Measurements from ENCODE around the gene AHRR. TPM values are rescaled to one million over a fixed set of nuclear protein-coding genes. Genes with fewer than 3 reads are reported as not detected.
A peak's percentile ranks its signal among the peaks of the same experiment; 100 is the strongest.
"Not testable (repeated sequence)": the region's sequence is repeated elsewhere in the genome, so short reads cannot be mapped to it uniquely, and the experiment has no call there.

The AHRR gene
- total RNA-seq, 2 donors from 2014 or later: 0.80 to 4.4 TPM

DNA sequence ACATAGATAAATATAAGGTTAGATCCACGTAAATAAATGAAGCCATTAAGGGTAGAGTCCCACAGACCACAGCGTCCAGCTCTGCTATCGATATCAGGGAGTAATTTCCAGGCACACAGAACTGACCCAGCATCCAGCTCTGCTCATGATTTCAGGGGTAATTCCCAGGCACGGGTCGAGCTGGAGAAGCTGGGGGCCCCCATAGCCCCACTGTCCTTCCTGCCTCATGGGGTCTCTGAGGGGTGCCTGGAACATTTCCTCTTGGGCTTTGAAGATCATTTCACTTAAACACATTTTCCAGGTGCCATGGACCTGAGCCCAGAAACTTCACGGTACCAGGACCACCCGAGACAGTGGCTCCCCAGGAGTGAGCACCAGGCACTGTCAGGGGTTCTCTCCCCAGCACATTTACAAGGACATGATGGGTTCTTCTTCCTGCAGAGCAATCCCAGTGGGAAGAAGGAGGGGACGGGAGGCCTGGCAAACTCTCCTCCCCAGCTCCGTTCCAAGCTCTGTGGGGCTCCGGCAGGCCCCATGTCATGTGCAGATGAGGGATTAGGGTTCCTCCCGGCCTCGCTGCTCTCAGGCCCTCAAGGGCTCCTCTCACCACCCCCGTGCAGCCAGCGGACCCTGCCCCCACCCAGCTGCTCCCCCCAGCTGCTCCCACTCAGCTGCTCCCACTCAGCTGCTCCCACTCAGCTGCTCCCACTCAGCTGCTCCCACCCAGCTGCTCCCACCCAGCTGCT lies 23.4 kb upstream of the AHRR start:
- H3K27me3 Mint-ChIP-seq; H3K9me3 ChIP-seq (ENCODE audit: control insufficient read depth, low read length, poor library complexity, severe bottlenecking); DNase-seq; H3K36me3 Mint-ChIP-seq (ENCODE audit: low read depth); H3K4me3 Mint-ChIP-seq; ATAC-seq: not testable (repeated sequence)
- Mint-ChIP-seq H3K27ac (peak overlapping the region; percentile 51), H3K4me1 (peaks cover 28% of the 10 kb centered on the region)

DNA sequence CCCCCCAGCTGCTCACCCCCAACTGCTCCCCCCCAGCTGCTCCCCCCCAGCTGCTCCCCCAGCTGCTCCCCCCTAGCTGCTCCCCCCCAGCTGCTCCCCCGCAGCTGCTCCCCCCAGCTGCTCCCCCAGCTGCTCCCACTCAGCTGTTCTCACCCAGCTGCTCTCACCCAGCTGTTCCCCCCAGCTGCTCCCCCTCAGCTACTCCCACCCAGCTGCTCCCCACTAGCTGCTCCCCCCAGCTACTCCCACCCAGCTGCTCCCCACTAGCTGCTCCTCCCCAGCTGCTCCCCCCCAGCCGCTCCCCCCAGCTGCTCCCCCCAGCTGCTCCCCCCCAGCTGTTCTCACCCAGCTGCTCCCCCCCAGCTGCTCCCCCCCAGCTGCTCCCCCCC lies 22.8 kb upstream of the AHRR start:
- H3K4me1 Mint-ChIP-seq: peaks cover 28% of the 10 kb centered on the region
- no peaks in the 10 kb centered on the region for H3K36me3 Mint-ChIP-seq (ENCODE audit: low read depth)
- H3K9me3 ChIP-seq (ENCODE audit: control insufficient read depth, low read length, poor library complexity, severe bottlenecking): no peaks in the 10 kb centered on the region
- no peaks in the 10 kb centered on the region for H3K27me3 Mint-ChIP-seq
- no peak overlapping the region for H3K27ac Mint-ChIP-seq
- DNase-seq (no peak), ATAC-seq (no peak)
- no peak overlapping the region for H3K4me3 Mint-ChIP-seq

DNA sequence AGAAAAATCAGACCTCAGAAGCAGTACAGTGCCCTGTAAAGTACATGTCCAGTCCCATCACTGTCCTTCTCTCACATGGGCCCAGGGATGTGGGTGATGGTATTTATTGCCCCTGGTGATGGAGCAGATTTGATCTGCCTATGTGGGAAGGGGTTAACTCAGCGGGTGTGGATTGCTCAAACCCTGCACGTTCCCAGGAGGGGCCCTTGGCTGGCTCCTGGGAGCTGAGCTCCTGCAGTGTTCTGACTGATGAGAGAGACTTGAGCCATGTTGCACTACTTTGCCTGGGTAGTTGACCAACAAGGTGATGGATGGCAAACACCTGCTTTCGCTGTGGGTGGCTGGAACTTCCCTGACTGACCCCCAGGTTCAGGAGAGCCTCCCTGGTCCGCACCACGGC lies 21.6 kb upstream of the AHRR start:
- DNase-seq; ATAC-seq; H3K4me3 Mint-ChIP-seq; H3K27me3 Mint-ChIP-seq; H3K9me3 ChIP-seq (ENCODE audit: control insufficient read depth, low read length, poor library complexity, severe bottlenecking); H3K36me3 Mint-ChIP-seq (ENCODE audit: low read depth); H3K27ac Mint-ChIP-seq: not testable (repeated sequence)
- H3K4me1 Mint-ChIP-seq: peaks cover 28% of the 10 kb centered on the region

DNA sequence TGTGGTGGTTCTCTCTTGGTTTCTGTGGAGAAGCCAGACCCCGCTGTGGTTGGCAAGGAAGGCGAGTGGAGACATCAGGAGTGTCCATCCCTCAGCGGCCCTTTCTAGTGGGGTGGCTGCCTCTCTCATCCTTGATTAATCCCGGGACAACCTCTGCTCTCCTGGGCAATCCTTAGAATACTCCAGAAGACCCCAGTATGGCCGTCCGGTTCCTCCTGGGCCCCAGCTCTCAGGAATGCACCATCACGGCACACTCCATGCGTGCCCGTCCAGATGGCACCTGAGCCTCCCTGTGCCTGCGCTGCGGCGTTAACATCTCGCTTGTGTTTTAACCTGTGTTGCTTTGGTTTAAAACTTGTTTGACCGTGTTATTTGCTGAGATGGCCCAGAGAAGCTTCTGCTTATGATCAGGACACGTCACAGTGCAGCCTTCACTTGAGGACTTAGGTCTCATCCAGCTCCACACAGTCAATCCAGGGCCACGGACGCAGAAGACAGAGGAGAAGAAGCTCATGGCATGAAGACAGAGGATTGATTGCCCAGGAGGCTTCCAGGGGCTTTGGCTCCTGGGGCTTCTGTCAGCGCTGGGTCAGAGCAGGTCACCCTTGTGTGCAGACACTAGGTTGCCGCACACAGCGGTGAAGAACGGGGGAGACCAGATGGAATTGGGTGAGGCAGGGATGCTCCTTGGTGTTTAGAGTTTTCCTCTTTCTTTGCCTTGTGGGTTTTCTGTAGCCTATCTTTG lies 20.7 kb upstream of the AHRR start:
- DNase-seq; H3K27ac Mint-ChIP-seq; H3K36me3 Mint-ChIP-seq (ENCODE audit: low read depth); H3K9me3 ChIP-seq (ENCODE audit: control insufficient read depth, low read length, poor library complexity, severe bottlenecking); ATAC-seq; H3K27me3 Mint-ChIP-seq; H3K4me3 Mint-ChIP-seq: not testable (repeated sequence)
- H3K4me1 Mint-ChIP-seq: peaks cover 28% of the 10 kb centered on the region

GRCh38 chr5:302416-302815 lies 19.1 kb upstream of the AHRR start:
- peak overlapping the region; percentile 29 for H3K27ac Mint-ChIP-seq

GRCh38 chr5:302966-303365 lies 18.5 kb upstream of the AHRR start:
- no peak overlapping the region for H3K4me3 Mint-ChIP-seq
- no peak for DNase-seq
- no peak overlapping the region for H3K27ac Mint-ChIP-seq
- no peak for ATAC-seq
- H3K9me3 ChIP-seq (ENCODE audit: control insufficient read depth, low read length, poor library complexity, severe bottlenecking): no peaks in the 10 kb centered on the region
- no peaks in the 10 kb centered on the region for H3K36me3 Mint-ChIP-seq (ENCODE audit: low read depth)
- no peaks in the 10 kb centered on the region for H3K27me3 Mint-ChIP-seq
- H3K4me1 Mint-ChIP-seq: peaks cover 14% of the 10 kb centered on the region

More at GRCh38 chr5:302416-302815, 19.1 kb upstream of the AHRR start:
- H3K36me3 Mint-ChIP-seq (ENCODE audit: low read depth); H3K27me3 Mint-ChIP-seq; DNase-seq; ATAC-seq; H3K4me3 Mint-ChIP-seq; H3K9me3 ChIP-seq (ENCODE audit: control insufficient read depth, low read length, poor library complexity, severe bottlenecking): not testable (repeated sequence)
- H3K4me1 Mint-ChIP-seq: peaks cover 14% of the 10 kb centered on the region

DNA sequence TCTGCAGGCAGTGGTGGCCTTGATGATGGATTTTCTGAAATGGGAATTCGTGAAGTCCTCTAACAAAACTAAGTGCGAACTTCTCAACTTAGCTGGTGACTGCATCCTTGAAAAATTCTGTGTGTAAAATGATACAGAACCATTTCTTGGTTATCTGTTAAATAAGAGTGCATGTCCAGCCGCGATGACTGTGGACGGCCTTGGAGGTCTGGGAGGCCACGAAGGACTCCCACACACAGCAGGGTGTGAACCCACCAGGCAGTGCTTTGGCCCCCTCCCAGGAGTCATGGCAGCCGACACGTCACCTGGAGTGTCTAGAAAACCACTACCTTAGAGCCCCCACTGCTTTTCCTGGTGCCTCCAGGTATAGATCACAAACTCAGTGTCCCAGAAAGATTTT lies 17.8 kb upstream of the AHRR start:
- not testable (repeated sequence) for H3K27me3 Mint-ChIP-seq; H3K4me3 Mint-ChIP-seq; H3K36me3 Mint-ChIP-seq (ENCODE audit: low read depth); H3K9me3 ChIP-seq (ENCODE audit: control insufficient read depth, low read length, poor library complexity, severe bottlenecking); H3K27ac Mint-ChIP-seq; DNase-seq; ATAC-seq
- peaks cover 14% of the 10 kb centered on the region for H3K4me1 Mint-ChIP-seq

DNA sequence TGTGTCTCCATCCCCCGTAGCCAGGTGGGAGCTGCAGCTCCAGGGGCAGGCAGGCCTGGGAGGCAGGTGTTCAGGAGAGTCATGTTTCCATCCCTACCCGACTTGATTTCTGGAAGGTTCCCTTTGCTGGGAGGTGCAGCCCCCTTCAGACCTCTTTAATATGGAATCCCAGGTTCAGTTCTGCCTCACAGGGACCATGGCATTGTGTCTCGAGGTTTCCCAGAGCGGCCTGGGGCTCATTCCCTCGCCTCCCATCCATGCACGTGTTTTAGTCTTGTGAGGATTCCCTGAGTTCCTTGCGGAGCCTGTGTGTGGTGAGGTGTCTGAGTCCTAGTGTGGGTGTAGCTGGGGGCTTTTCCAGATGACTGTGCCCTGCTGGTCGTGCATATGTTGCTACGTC lies 16.5 kb upstream of the AHRR start:
- DNase-seq: no peak
- peaks cover 10% of the 10 kb centered on the region for H3K4me1 Mint-ChIP-seq
- no peak overlapping the region for H3K27ac Mint-ChIP-seq
- H3K4me3 Mint-ChIP-seq: no peak overlapping the region
- H3K36me3 Mint-ChIP-seq (ENCODE audit: low read depth): no peaks in the 10 kb centered on the region
- H3K9me3 ChIP-seq (ENCODE audit: control insufficient read depth, low read length, poor library complexity, severe bottlenecking): no peaks in the 10 kb centered on the region
- ATAC-seq: no peak
- no peaks in the 10 kb centered on the region for H3K27me3 Mint-ChIP-seq

DNA sequence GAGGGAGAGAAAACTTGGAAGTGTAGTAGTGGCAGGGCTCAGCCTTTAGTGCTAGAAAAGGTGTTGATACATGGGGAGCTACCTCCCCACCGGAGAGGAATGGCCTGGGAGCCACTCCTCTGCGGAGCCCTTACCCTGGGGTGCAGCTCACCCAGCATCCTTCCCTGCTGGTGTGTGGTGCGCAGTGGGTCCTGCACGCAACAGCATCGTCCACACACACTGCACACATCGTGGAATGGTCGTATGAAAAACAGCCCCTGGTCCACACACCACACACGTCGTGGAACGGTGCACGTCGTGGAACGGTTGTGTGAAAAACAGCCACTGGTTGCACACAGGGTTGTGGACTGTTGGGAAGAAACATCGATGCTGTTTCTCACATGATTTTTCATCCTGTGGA lies 16.1 kb upstream of the AHRR start:
- DNase-seq: no peak
- Mint-ChIP-seq H3K27ac (no peak overlapping the region), H3K36me3 (ENCODE audit: low read depth) (no peaks in the 10 kb centered on the region)

DNA sequence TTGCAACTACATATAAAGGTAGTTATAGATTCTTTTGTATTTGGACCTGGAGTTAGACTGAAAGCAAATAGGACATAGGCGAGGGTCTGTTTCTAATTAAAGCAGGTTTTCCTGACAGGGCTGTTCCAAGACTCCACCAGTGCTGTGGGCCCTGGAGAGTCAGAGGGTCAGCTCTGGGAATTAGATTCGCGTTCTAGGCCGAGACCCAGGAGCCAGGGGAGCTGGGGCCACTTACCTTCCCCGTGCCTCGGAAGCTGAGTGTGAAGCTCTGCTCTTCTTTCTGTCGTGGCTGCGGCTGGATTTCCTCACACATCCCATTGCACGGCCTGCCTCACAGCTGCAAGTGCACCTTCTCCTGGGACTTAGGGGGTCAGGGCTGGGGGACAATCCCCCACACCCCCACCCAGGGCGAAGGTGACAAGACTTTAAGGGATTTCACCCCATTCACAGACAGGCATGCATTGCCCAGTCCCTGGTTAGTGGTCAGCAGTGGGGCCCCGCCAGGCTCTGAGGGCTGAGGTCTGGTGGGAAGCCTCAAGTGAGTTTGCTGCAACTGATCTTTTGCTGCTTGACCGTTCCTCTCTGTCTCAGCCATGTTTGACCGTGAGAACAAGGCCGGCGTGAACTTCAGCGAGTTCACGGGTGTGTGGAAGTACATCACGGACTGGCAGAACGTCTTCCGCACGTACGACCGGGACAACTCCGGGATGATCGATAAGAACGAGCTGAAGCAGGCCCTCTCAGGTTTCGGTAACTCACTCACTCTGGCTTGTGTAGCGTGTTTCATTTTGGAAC lies 15.3 kb upstream of the AHRR start:
- Mint-ChIP-seq H3K4me1 (peaks cover 7% of the 10 kb centered on the region), H3K4me3 (no peak overlapping the region), H3K27ac (no peak overlapping the region), H3K36me3 (ENCODE audit: low read depth) (peaks cover under 1% of the 10 kb centered on the region), H3K27me3 (no peaks in the 10 kb centered on the region)
- DNase-seq (no peak), ATAC-seq (no peak)
- H3K9me3 ChIP-seq (ENCODE audit: control insufficient read depth, low read length, poor library complexity, severe bottlenecking): no peaks in the 10 kb centered on the region

More for the DNA sequence above, 16.1 kb upstream of the AHRR start:
- H3K4me3 Mint-ChIP-seq: no peak overlapping the region
- H3K27me3 Mint-ChIP-seq: no peaks in the 10 kb centered on the region
- no peaks in the 10 kb centered on the region for H3K9me3 ChIP-seq (ENCODE audit: control insufficient read depth, low read length, poor library complexity, severe bottlenecking)
- no peak for ATAC-seq
- H3K4me1 Mint-ChIP-seq: peaks cover 10% of the 10 kb centered on the region

- no peaks in the 10 kb centered on the region for H3K4me1 Mint-ChIP-seq
- H3K36me3 Mint-ChIP-seq (ENCODE audit: low read depth): peaks cover 3% of the 10 kb centered on the region
- no peaks in the 10 kb centered on the region for H3K27me3 Mint-ChIP-seq
- no peak overlapping the region for H3K4me3 Mint-ChIP-seq
- ATAC-seq (no peak), DNase-seq (no peak)
- no peak overlapping the region for H3K27ac Mint-ChIP-seq
- no peaks in the 10 kb centered on the region for H3K9me3 ChIP-seq (ENCODE audit: control insufficient read depth, low read length, poor library complexity, severe bottlenecking)
These were observed 14.2 kb upstream of the AHRR start for GRCh38 chr5:307306-307705.

GRCh38 chr5:307794-308579 lies 13.5 kb upstream of the AHRR start:
- Mint-ChIP-seq H3K4me1 (no peaks in the 10 kb centered on the region), H3K4me3 (no peak overlapping the region), H3K27ac (no peak overlapping the region), H3K36me3 (ENCODE audit: low read depth) (peaks cover 3% of the 10 kb centered on the region), H3K27me3 (no peaks in the 10 kb centered on the region)
- ATAC-seq: no peak
- H3K9me3 ChIP-seq (ENCODE audit: control insufficient read depth, low read length, poor library complexity, severe bottlenecking): no peaks in the 10 kb centered on the region
- DNase-seq: no peak

Data from T-helper 17 cell (primary cell).